ENCODE results near the gene EIF3C. TPM values are rescaled to one million over a fixed set of nuclear protein-coding genes. Genes with fewer than 3 reads are reported as not detected.

Gene EIF3C

Small RNA genes lying within 50 kb of the gene (small RNA-seq; reads per million reads assigned to genes)
- not detected for gene MIR6862-2 (ENCODE audit: insufficient read depth)
